MM.1S (cell line): ENCODE results near the gene CALCOCO2.

Experiments
- DNase-seq: peaks from one replicate; pipeline ENCODE4 v3.0.0-alpha.2; 2015
- H2AFZ ChIP-seq: fragments of 300-600 bp; sonication (generic); 2 replicates; pipeline ENCODE4 v1.6.0; 2016; ENCODE audit warnings: antibody characterized with exemption, low read length
- H3F3A ChIP-seq: fragments of 300-600 bp; sonication (generic); 2 replicates; pipeline ENCODE4 v1.6.1; 2016; ENCODE audit warnings: mild to moderate bottlenecking, antibody characterized with exemption, low read length, moderate library complexity, mixed read lengths; ENCODE audit not compliant: insufficient read depth
- H3K27ac ChIP-seq: fragments of 300-600 bp; sonication (generic); 2 replicates; pipeline ENCODE4 v1.5.1; 2016; ENCODE audit warnings: mild to moderate bottlenecking, low read length
- H3K27me3 ChIP-seq: fragments of 300-600 bp; sonication (generic); replicated peaks from 2 replicates; pipeline ENCODE4 v1.6.0; 2016; ENCODE audit warnings: low read length; ENCODE audit not compliant: insufficient read depth
- H3K36me3 ChIP-seq: fragments of 300-600 bp; sonication (generic); replicated peaks from 2 replicates; pipeline ENCODE4 v1.6.1; 2016; ENCODE audit warnings: mild to moderate bottlenecking, low read length, mixed read lengths; ENCODE audit not compliant: insufficient read depth
- H3K4me1 ChIP-seq: fragments of 300-600 bp; sonication (generic); 2 replicates; pipeline ENCODE4 v1.6.1; 2016; ENCODE audit warnings: low read length, mixed read lengths
- H3K4me2 ChIP-seq: fragments of 300-600 bp; sonication (generic); 2 replicates; pipeline ENCODE4 v1.6.0; 2016; ENCODE audit warnings: low read depth, low read length
- H3K4me3 ChIP-seq: fragments of 300-600 bp; sonication (generic); 2 replicates; pipeline ENCODE4 v1.5.1; 2016; ENCODE audit warnings: low read length, mixed read lengths
- H3K79me2 ChIP-seq: fragments of 300-600 bp; sonication (generic); 2 replicates; pipeline ENCODE4 v1.6.1; 2016; ENCODE audit warnings: mixed run types, low read length, mixed read lengths
- H3K9ac ChIP-seq: fragments of 300-600 bp; sonication (generic); 2 replicates; pipeline ENCODE4 v1.6.1; 2016; ENCODE audit warnings: low read length, mixed read lengths
- H3K9me2 ChIP-seq: fragments of 300-600 bp; sonication (generic); replicated peaks from 2 replicates; pipeline ENCODE4 v1.6.1; 2016; ENCODE audit warnings: mild to moderate bottlenecking, low read length, mixed read lengths; ENCODE audit not compliant: insufficient read depth
- H3K9me3 ChIP-seq: fragments of 300-600 bp; sonication (generic); replicated peaks from 2 replicates; pipeline ENCODE4 v1.6.1; 2016; ENCODE audit warnings: mild to moderate bottlenecking, low read length, mixed read lengths; ENCODE audit not compliant: insufficient read depth
- H4K20me1 ChIP-seq: fragments of 300-600 bp; sonication (generic); 2 replicates; pipeline ENCODE4 v1.6.1; 2016; ENCODE audit warnings: mild to moderate bottlenecking, low read length, moderate library complexity, mixed read lengths; ENCODE audit not compliant: insufficient read depth
- EZH2 ChIP-seq: fragments of 300-600 bp; sonication (generic); optimal IDR thresholded peaks from 2 replicates; pipeline ENCODE3; 2017; ENCODE audit warnings: low read depth, mild to moderate bottlenecking, antibody characterized with exemption, low read length, mixed read lengths
- EZH2phosphoT487 ChIP-seq: fragments of 300-600 bp; sonication (generic); IDR thresholded peaks from 2 replicates; pipeline ENCODE4 v1.6.1; 2018; ENCODE audit warnings: antibody characterized with exemption, low read length
- TF ChIP-seq, protein P1 (sequence below): fragments of 300-600 bp; sonication (generic); IDR thresholded peaks from 2 replicates; pipeline ENCODE4 v1.5.1; 2016; ENCODE audit warnings: antibody characterized with exemption, low read length, mixed read lengths

CALCOCO2 gene

DNA sequence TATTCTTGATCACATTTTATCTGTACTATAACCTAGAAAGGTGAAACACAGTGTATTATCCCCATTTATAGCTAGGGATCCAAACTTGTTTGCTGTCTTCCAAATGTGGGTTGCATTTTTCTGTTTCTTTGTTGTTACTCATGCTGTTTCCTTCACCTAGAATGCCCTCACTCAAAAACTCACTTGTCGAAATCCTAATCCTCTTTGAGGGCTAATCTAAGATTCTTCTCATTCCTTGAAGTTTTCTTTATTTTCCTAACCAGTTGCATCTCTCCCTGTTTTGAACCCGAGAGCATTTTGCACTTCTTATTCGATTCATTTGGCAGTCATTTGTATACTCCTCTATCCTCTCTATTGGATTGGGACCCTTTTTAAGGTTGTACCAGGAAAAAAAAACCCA lies 9.6 kb downstream of the CALCOCO2 start:
- Histone ChIP-seq H3K9me2 (no peaks in the 10 kb centered on the region), H3K36me3 (no peaks in the 10 kb centered on the region), H2AFZ (no peak overlapping the region), H3K9me3 (no peaks in the 10 kb centered on the region), H3K4me3 (peak overlapping the region; percentile 43), H3K4me1 (peaks cover 36% of the 10 kb centered on the region), H3K27ac (peak overlapping the region; percentile 37; the same call in 1 of the 2 replicates), H3K9ac (no peak overlapping the region), H4K20me1 (no peaks in the 10 kb centered on the region), H3F3A (peaks cover 27% of the 10 kb centered on the region), H3K27me3 (no peaks in the 10 kb centered on the region), H3K4me2 (peak overlapping the region; percentile 85), H3K79me2 (peaks cover 35% of the 10 kb centered on the region)
- DNase-seq, result no peak
- TF ChIP-seq, protein P1, sequence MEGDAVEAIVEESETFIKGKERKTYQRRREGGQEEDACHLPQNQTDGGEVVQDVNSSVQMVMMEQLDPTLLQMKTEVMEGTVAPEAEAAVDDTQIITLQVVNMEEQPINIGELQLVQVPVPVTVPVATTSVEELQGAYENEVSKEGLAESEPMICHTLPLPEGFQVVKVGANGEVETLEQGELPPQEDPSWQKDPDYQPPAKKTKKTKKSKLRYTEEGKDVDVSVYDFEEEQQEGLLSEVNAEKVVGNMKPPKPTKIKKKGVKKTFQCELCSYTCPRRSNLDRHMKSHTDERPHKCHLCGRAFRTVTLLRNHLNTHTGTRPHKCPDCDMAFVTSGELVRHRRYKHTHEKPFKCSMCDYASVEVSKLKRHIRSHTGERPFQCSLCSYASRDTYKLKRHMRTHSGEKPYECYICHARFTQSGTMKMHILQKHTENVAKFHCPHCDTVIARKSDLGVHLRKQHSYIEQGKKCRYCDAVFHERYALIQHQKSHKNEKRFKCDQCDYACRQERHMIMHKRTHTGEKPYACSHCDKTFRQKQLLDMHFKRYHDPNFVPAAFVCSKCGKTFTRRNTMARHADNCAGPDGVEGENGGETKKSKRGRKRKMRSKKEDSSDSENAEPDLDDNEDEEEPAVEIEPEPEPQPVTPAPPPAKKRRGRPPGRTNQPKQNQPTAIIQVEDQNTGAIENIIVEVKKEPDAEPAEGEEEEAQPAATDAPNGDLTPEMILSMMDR, result no peak
- no peak for TF ChIP-seq EZH2
- no peak for TF ChIP-seq EZH2phosphoT487

DNA sequence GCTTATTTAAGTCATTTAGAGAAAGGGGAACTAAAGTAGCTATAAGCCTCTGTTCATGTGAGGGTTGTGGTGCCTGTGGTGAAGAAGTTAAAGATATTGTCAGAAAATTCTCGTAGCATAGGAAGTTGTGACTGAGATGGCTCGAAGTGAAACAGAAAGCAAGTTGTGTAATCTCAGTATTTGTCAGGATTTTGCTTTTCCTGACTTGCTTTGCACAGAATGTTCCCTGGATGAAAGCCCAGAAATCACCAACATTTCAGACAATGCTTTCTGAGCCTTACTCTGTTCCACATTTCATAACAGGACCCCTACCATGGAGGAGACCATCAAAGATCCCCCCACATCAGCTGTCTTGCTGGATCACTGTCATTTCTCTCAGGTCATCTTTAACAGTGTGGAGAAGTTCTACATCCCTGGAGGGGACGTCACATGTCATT lies 10.6 kb downstream of the CALCOCO2 start:
- H4K20me1 ChIP-seq, result no peaks in the 10 kb centered on the region
- H3K9ac ChIP-seq, result peak overlapping the region; percentile 15; the same call in 1 of the 2 replicates
- peak overlapping the region; percentile 43 for H3K4me3 ChIP-seq
- H3K4me1 ChIP-seq, result peaks cover 29% of the 10 kb centered on the region
- H3K27ac ChIP-seq, result peak overlapping the region; percentile 37; the same call in 1 of the 2 replicates
- peak; percentile 68 for DNase-seq
- no peaks in the 10 kb centered on the region for H3K9me2 ChIP-seq
- peak overlapping the region; percentile 85 for H3K4me2 ChIP-seq
- 0 out of 2 replicates have a peak overlapping the region, but pooled peaks have one; percentile 18 for H2AFZ ChIP-seq
- H3F3A ChIP-seq, result peaks cover 23% of the 10 kb centered on the region
- H3K27me3 ChIP-seq, result no peaks in the 10 kb centered on the region
- H3K36me3 ChIP-seq, result no peaks in the 10 kb centered on the region
- H3K79me2 ChIP-seq, result peaks cover 34% of the 10 kb centered on the region
- no peaks in the 10 kb centered on the region for H3K9me3 ChIP-seq
- TF ChIP-seq EZH2phosphoT487 (no peak), EZH2 (no peak)
- TF ChIP-seq, protein P1, result no peak

DNA sequence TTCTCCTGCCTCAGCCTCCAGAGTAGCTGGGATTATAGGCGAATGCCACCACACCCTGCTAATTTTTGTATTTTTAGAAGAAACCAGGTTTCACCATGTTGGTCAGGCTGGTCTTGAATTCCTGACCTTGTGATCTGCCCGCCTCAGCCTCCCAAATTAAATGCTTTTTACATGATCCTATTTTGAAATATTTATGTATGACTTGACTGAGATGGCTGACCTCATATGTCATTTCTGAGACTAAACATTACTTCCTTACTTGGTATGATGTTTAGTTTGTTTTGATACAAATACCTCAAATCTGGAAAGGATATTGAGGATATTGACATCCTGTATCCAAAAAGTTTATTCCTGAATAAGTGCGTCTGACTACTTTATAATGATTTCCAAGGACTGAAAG lies 11.9 kb downstream of the CALCOCO2 start:
- TF ChIP-seq, protein P1, result no peak
- TF ChIP-seq EZH2, result no peak
- no peak for TF ChIP-seq EZH2phosphoT487
- Histone ChIP-seq H3K4me3 (no peak overlapping the region), H3F3A (peaks cover 15% of the 10 kb centered on the region), H3K9ac (no peak overlapping the region), H3K4me2 (no peak overlapping the region), H3K27me3 (no peaks in the 10 kb centered on the region), H4K20me1 (no peaks in the 10 kb centered on the region), H3K36me3 (no peaks in the 10 kb centered on the region), H3K9me2 (no peaks in the 10 kb centered on the region), H3K4me1 (peaks cover 19% of the 10 kb centered on the region), H2AFZ (no peak overlapping the region), H3K9me3 (no peaks in the 10 kb centered on the region), H3K27ac (no peak overlapping the region), H3K79me2 (peaks cover 29% of the 10 kb centered on the region)
- DNase-seq, result no peak
